Heart left ventricle (tissue), 16 donors: ENCODE data around the gene FBXO15. TPM values are rescaled to one million over a fixed set of nuclear protein-coding genes. Genes with fewer than 3 reads are reported as not detected.

Experiments
- ATAC-seq, 4 donors: fragments of 200-7000 bp; cut with Tn5 transposase; one replicate each; pipeline ENCODE4 v1.9.1; 2020 to 2022; ENCODE audit warnings: moderate library complexity in 4 of 4, mild to moderate bottlenecking in 3 of 4, moderate number of reproducible peaks in 1 of 4
- DNase-seq, 5 donors: peaks; one replicate each; pipeline ENCODE4 v3.0.0-alpha.2; 2020
- H3K27ac ChIP-seq, 12 donors: fragments of 200-600 bp; sonication (generic) in 4 of 12; one replicate each; pipeline versions ENCODE4 v1.5.0 to v1.8.0; 2016 to 2022; ENCODE audit warnings: mild to moderate bottlenecking in 2 of 12
- H3K27me3 ChIP-seq, 9 donors: fragments of 200-600 bp; sonication (generic) in 2 of 9; one replicate each; pipeline versions ENCODE4 v1.5.1 to v1.8.0; 2016 to 2022; ENCODE audit warnings: mild to moderate bottlenecking in 3 of 9
- H3K36me3 ChIP-seq, 9 donors: fragments of 200-600 bp; sonication (generic) in 2 of 9; one replicate each; pipeline versions ENCODE4 v1.5.0 to v1.8.0; 2018 to 2022; ENCODE audit warnings: mild to moderate bottlenecking in 2 of 9
- H3K4me1 ChIP-seq, 12 donors: fragments of 200-600 bp; sonication (generic) in 4 of 12; one replicate each; pipeline versions ENCODE4 v1.5.0 to v1.8.0; 2016 to 2022; ENCODE audit warnings: mild to moderate bottlenecking in 3 of 12
- H3K4me3 ChIP-seq, 12 donors: fragments of 200-600 bp; sonication (generic) in 4 of 12; one replicate each; pipeline versions ENCODE4 v1.5.0 to v1.8.0; 2017 to 2022; ENCODE audit warnings: mild to moderate bottlenecking in 9 of 12, moderate library complexity in 4 of 12
- H3K9me3 ChIP-seq, 12 donors: fragments of 200-600 bp; sonication (generic) in 4 of 12; one replicate each; pipeline versions ENCODE4 v1.5.0 to v1.8.0; 2016 to 2022; ENCODE audit warnings: mild to moderate bottlenecking in 1 of 12
- POLR2A ChIP-seq, 2 donors: fragments of 450-650 bp; IDR thresholded peaks; one replicate each; pipeline ENCODE4 v1.6.1; 2017; ENCODE audit warnings: antibody characterized with exemption in 2 of 2, mild to moderate bottlenecking in 2 of 2, moderate library complexity in 2 of 2
- WGBS, 4 donors: extraction: QIAGEN DNeasy Blood & Tissue Kit in 2 of 4; methylation state at CpG; one replicate each; pipeline versions ENCODE4 v1.1.5 to v1.1.7; 2013 to 2018; 5-methylcytosine and 5-hydroxymethylcytosine counted together
- intact Hi-C, 10 donors: fragments of 100-400 bp; cut with DNase I; formaldehyde crosslinking; loops; one replicate each; pipeline versions ENCODE4 v1.11.1 to v1.14.2; 2022
- polyA plus RNA-seq, 2 donors: library from polyadenylated mRNA; stranded (reverse); fragments of 200-250 nt; gene quantifications; one replicate each; pipeline ENCODE4 v1.2.3, GENCODE V29; 2013
- total RNA-seq, 9 donors: library from RNA; depleted of rRNA in 2 of 9; stranded (reverse); fragments of >200 nt in 2 of 9; fragmentation: NEBNext Ultra II Directional in 3 of 9; extraction: Animal tissue kit (Norgen Biotek cat#: 25700) in 3 of 9; gene quantifications; one replicate each; pipeline versions ENCODE4 v1.1.0 to v1.2.4, GENCODE V29; 2016 to 2023
- TF ChIP-seq, protein P1 (sequence below), 12 donors: fragments of 200-600 bp; sonication (generic) in 4 of 12; IDR thresholded peaks; one replicate each; pipeline versions ENCODE4 v1.5.0 to v1.8.0; 2018 to 2022; ENCODE audit warnings: antibody characterized with exemption in 12 of 12, mild to moderate bottlenecking in 5 of 12
- donor health status: ischemic (EF 13 %, LVEDD 7.1; RV severe dilation, severe dysfunction).
- donor health status: healthy with polysubstance abuse.
- donor health status: DM: no; HTN: yes; CAD: no.
- donor health status: DM: no; HTN: no; CAD: no.
- donor health status: ischemic (EF 25% LVEDD 6.9; RV normal size, moderate dysfunction).
- donor health status: ischemic (EF 25% LVEDD 5.7; RV mildly dilated, moderate dysfunction).
- donor health status: healthy.
- donor health status: DM: yes; HTN: yes; CAD: no.
- donor health status: ischemic (EF 35%, LVEDD 5.7; RV mildly dilated, moderate dysfunction).
- donor health status: nonischemic (EF 11% LVEDD 7.7; RV severe dilation, severe dysfunction).
- donor health status: DM: yes; HTN: yes; CAD: no.
- donor health status: PGD.
- donor health status: ischemic (EF 29% LVEDD 5.4; RV normal size, mild dysfunction).
- donor health status: nonischemic (EF 23%, LVEDD 6.1; RV moderate dilation, normal function).

FBXO15 gene
- total and polyA plus RNA-seq, 11 donors, result 0.10 to 0.84 (median 0.39) TPM; not detected in 3

GRCh38 chr18:74139888-74140287 lies 7.7 kb downstream of the FBXO15 start:
- intact Hi-C loops, result no loop called here
- WGBS, 4 donors, result 51 to 61% (median 52%) methylated on average over 3 of the region's 3 CpGs
- no peaks in the 10 kb centered on the region for H3K4me1 ChIP-seq
- H3K27me3 ChIP-seq, result peaks cover 0 to 3% (median 0%) of the 10 kb centered on the region in 9 donors
- TF ChIP-seq, protein P1, sequence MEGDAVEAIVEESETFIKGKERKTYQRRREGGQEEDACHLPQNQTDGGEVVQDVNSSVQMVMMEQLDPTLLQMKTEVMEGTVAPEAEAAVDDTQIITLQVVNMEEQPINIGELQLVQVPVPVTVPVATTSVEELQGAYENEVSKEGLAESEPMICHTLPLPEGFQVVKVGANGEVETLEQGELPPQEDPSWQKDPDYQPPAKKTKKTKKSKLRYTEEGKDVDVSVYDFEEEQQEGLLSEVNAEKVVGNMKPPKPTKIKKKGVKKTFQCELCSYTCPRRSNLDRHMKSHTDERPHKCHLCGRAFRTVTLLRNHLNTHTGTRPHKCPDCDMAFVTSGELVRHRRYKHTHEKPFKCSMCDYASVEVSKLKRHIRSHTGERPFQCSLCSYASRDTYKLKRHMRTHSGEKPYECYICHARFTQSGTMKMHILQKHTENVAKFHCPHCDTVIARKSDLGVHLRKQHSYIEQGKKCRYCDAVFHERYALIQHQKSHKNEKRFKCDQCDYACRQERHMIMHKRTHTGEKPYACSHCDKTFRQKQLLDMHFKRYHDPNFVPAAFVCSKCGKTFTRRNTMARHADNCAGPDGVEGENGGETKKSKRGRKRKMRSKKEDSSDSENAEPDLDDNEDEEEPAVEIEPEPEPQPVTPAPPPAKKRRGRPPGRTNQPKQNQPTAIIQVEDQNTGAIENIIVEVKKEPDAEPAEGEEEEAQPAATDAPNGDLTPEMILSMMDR (IDR thresholded peaks at IDR 0.05), result no peak
- no peak for TF ChIP-seq POLR2A (IDR thresholded peaks at IDR 0.05)
- H3K36me3 ChIP-seq, result no peaks in the 10 kb centered on the region
- H3K4me3 ChIP-seq, result no peak overlapping the region
- H3K27ac ChIP-seq, result no peak overlapping the region
- ATAC-seq, result no peak
- no peak for DNase-seq
- no peaks in the 10 kb centered on the region for H3K9me3 ChIP-seq

- Histone ChIP-seq H3K4me3 (no peak overlapping the region), H3K9me3 (no peaks in the 10 kb centered on the region), H3K27ac (no peak overlapping the region), H3K4me1 (no peaks in the 10 kb centered on the region), H3K36me3 (no peaks in the 10 kb centered on the region), H3K27me3 (peaks cover 0 to 3% (median 0%) of the 10 kb centered on the region in 9 donors)
- intact Hi-C loops, result no loop called here
- DNase-seq, result no peak
- TF ChIP-seq, protein P1 (IDR thresholded peaks at IDR 0.05), result no peak
- TF ChIP-seq POLR2A (IDR thresholded peaks at IDR 0.05), result no peak
- WGBS, 4 donors, result 78 to 92% (median 85%) methylated on average over 2 of the region's 2 CpGs
- ATAC-seq, result no peak
These were observed 8.2 kb downstream of the FBXO15 start for GRCh38 chr18:74139411-74139810.

- Histone ChIP-seq H3K9me3 (no peaks in the 10 kb centered on the region), H3K36me3 (no peaks in the 10 kb centered on the region), H3K27me3 (peaks cover 0 to 3% (median 0%) of the 10 kb centered on the region in 9 donors), H3K4me3 (no peak overlapping the region), H3K27ac (no peak overlapping the region), H3K4me1 (no peaks in the 10 kb centered on the region)
- DNase-seq (no peak), ATAC-seq (no peak)
- no peak for TF ChIP-seq POLR2A (IDR thresholded peaks at IDR 0.05)
- TF ChIP-seq, protein P1 (IDR thresholded peaks at IDR 0.05), result no peak
- WGBS, 4 donors, result 86 to 92% (median 89%) methylated on average over 12 of the region's 12 CpGs
- intact Hi-C loops, result no loop called here
These were observed 9.6 kb downstream of the FBXO15 start for GRCh38 chr18:74137920-74138538.

DNA sequence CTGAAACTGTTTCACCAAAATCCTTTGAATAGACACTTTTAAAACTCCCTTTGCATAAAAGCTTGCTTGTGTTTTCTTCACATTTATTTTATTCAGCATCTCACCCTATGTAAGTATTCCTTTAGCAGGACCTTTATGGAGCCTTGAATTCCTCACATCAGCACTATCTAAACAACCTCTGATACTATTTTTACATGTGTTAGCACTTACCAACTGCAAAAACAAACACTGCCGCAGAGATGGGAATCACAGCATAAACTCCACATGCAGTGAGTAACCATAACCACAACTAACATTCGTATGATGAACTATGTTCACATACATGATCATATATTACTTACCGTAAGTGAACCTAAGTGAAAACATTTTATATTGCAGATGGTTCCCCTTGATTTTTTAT lies 15.4 kb downstream of the FBXO15 start:
- intact Hi-C loops, result no loop called here
- Histone ChIP-seq H3K27me3 (peaks cover 0 to 3% (median 0%) of the 10 kb centered on the region in 9 donors), H3K4me1 (peaks cover 0 to under 1% (median 0%) of the 10 kb centered on the region in 12 donors), H3K4me3 (no peak overlapping the region), H3K27ac (no peak overlapping the region), H3K9me3 (no peaks in the 10 kb centered on the region), H3K36me3 (no peaks in the 10 kb centered on the region)
- 57 to 69% (median 62%) methylated on average over 3 of the region's 3 CpGs for WGBS, 4 donors
- no peak for TF ChIP-seq POLR2A (IDR thresholded peaks at IDR 0.05)
- TF ChIP-seq, protein P1 (IDR thresholded peaks at IDR 0.05), result no peak
- ATAC-seq, result no peak
- DNase-seq, result no peak
